Measurements from ENCODE around the gene C15orf62.

C15orf62 gene

DNA sequence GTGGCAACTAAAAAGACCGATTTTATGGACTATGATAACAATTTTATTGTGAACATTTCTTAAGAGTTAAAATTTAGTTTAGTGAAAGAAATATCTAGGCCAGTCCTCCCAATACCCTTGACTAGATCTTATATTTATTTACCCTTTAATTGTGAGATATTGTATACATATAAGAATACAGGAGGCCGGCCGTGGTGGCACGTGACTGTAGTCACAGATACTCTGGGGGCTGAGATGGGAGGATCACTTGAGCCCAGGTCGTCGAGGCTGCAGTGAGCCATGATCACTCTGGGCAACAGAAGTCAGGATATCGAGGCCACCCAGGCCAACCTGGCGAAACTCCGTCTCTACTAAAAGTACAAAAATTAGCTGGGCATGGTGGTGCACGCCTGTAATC is 14.0 kb upstream of the C15orf62 start:
- DNase-seq (ENCODE audit: low read depth): no peak

DNA sequence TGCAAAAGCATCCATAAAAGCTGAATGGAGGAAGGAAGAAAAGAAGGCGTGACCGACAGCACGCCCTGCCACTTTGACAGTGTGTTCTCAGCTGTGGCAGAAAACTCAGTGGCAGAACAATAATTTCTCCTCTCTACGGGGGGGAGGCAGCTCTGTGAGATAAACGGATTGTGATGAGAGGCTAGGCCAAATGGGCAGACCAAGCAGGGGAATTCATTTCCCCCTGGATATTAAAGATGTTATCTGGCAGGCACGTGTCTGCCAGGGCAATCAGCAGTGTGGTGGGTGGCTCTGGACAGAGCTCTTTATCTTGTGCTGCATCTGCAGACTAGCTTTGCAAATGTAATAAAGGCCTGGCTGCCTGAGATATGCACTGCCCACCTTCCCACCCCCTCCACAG is 12.8 kb upstream of the C15orf62 start:
- no peak for DNase-seq (ENCODE audit: low read depth)

GRCh38 chr15:40759961-40760360 is 9.8 kb upstream of the C15orf62 start:
- DNase-seq (ENCODE audit: low read depth): no peak

DNA sequence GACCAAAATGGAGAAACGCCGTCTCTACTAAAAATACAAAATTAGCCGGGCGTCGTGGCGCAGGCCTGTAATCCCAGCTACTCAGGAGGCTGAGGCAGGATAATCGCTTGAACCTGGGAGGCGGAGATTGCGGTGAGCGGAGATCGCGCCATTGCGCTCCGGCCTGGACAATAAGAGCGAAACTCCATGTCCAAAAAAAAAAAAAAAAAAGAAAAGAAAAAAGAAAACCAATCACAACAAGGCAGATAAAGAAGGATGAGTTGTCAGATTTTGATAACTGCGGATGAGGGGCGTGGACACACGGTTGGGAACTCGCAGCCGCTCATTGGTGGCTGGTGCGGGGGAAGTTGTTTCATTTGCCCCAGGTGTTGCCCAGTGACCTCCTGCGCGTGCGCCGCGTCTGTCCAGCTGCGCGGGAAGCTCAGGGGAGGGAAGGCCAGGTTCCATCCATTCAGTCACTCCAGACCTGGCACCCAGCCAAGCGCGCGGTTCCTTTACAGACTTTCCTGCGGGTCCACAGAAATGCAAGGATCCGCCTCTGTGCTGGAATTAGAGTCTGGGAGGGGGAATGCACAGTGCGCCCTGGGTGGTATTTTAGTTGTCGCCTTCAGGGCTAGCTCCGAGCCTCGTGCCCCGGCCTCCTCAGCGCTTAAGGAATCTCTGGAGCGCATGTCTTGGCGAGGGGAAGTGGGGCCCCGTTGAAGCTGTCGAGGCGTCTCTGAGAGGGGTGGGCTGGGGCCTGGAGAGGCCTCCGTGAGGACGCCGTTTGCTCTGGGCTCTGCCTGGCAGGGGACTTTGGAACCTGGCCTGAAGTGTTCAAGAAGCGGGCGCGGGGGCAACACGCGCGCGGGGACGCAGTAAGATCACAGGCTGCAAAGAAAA is 6.6 kb upstream of the C15orf62 start:
- no peak for DNase-seq (ENCODE audit: low read depth)

- DNase-seq (ENCODE audit: low read depth): no peak
These were observed 5.8 kb upstream of the C15orf62 start, which contains the start of gene GCHFR for GRCh38 chr15:40763801-40764628. GCHFR (plus strand) TSS chr15:40764068; CDS start chr15:40764181, 113 bp downstream.

DNA sequence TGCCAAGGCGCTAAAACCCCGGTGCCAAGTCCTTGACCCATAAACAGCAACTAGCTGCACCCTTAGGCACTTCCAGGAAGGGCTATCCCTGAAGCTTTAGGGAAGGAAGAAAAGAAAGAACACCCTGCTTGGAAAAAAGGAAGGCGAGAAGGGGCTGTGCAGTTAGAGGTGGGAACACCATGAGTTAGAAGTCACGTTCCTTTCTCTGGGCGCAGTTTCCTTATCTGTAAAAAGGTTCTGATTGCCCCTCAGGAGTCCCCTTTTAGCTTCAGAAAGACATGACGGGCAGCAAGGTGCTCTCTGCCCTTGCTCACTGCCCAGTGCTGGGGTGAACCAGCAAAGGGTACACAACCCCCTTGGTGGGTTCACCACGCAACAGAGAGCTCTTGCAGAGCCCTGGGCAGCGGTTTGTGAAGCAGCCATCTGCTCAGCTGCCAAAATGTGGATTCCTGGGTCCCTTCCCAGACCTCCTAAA is 5.1 kb upstream of the C15orf62 start:
- DNase-seq (ENCODE audit: low read depth): no peak

DNA sequence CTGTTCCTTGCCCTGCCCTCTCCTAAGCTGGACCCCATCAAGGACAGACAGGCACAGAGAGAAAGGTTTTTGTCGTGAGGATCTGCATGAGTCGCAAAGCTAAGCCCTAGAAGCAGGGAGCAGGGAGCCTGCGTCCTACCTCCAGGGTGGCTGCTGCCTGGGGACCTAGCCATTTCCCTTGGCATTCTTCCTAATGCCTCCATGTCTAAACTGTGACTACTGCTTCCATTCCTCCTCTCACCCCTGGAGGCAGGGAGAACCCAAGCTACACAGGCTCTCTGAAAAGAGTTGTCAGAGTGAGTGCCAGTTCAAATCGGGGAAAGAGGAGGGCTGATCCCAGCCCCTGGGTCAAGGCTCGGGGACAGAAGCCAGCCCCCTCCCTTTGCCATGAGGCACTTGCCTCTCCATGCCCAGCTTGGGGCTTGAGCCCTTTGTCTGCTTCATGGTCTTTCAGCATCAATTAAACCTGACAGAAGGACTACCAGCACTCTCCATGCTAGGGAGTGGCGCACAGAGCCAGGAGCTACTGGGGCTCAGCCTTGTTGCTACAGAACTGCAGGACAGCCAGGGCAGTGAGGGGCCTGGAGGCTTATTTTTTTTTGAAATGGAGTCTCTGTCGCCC is 3.5 kb upstream of the C15orf62 start:
- DNase-seq (ENCODE audit: low read depth): no peak

GRCh38 chr15:40766906-40767837 is 2.6 kb upstream of the C15orf62 start:
- no peak for DNase-seq (ENCODE audit: low read depth)

GRCh38 chr15:40767838-40768500 is 1.8 kb upstream of the C15orf62 start:
- no peak for DNase-seq (ENCODE audit: low read depth)

DNA sequence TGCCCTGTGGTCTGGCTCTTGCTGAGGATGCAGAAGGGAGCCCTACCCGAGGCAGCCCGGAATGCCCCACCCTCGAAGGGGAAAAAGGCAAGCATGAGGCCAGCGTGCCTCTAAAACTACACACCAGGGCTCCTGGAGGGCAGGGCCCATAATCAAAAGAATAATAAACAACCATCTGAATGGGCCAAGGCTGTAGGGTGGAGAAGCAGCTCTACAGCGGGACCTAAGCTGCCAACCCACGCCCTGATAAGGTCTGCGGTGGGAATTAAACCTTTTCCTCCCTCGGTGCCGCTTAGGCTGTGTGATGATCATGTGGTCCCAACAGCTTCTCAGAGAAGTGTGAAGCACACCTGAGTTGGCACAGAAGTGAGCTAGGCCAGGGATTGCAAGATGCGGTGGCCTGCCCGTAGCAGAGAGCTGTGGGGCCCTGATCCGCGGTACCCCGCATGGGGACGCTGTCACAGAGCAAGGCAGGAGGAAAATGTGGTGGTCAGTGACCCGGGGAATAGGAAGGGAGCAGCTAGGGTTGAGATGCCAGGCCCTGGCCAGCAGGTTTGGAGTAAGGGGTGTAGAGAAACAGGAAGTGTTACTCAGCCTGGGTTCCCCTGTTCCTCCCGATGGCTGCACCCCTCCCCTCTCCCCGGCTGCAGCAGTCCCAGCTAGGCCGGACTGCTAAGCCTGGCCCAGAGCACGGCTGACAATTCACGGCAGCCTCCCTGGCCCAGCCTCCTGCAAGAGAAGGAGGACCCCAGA is 1.1 kb upstream of the C15orf62 start:
- DNase-seq (ENCODE audit: low read depth): no peak

DNA sequence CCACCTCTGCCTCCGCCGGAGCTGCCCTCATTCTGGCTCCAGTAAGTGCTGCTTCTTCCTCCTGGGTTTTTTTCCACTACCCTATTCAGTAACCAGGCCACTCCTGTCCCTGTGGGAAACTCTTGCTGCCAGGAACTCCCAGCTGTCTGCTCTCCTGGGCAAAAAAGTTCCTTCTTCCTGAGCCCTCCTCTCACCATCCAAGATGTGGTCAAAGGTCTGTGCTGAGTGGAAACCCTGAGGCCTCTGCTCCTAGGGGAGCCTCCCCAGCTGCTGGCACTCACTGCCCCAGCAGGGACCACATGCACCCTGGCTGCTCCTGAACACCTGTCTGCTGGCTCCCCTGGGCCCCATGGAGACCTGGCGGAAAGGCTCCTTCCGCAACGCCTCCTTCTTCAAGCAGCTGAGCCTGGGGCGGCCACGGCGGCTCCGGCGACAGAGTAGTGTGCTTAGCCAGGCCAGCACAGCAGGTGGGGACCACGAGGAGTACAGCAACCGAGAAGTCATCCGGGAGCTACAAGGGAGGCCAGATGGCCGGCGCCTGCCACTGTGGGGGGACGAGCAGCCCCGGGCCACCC is 454 bp downstream of the C15orf62 start:
- DNase-seq (ENCODE audit: low read depth): no peak

GRCh38 chr15:40771242-40771641 is 1.5 kb downstream of the C15orf62 start:
- DNase-seq (ENCODE audit: low read depth): no peak

- DNase-seq (ENCODE audit: low read depth): no peak
These were observed 2.2 kb downstream of the C15orf62 start for GRCh38 chr15:40772014-40772413.

GRCh38 chr15:40773496-40773895 is 3.7 kb downstream of the C15orf62 start:
- no peak for DNase-seq (ENCODE audit: low read depth)

DNA sequence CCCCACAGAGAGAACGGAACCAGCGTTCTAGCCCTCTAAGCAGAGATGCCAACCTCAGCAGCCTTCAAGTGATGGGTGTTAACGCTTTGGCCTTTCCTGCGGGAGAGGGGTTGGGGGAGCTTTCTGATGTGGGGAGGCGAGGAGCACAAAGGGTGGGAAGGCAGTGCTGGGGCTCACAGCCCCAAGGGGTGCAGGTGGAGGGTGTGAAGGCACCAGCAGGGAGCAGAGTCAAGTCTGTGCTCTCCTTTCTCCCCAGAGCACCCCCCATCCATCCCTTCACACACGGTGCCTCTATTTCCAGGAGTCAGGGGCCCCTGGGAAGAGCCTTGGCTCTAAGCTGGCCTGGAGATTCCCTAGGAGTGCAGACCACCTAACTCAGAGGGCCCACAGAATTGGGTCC is 4.1 kb downstream of the C15orf62 start:
- DNase-seq (ENCODE audit: low read depth): no peak

DNA sequence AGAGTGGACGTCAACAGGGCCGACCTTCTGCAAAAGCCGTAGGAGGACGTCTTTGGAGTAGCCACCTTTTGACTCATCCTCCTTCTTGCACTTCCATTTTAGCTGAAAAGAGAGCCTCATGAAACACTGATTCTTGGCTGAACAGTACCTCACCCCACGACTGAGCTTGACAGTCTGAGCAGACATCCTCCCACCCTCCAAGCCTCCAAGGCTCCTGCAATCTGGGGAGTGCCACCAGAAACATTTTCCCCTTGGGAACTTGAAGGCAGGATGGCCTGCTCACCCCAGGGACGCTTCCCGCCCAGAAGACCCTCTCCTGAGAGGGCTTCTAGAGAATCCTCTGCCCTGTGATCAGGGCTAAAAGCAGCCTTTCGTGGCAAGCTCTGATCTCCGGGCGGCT is 5.2 kb downstream of the C15orf62 start:
- no peak for DNase-seq (ENCODE audit: low read depth)

DNA sequence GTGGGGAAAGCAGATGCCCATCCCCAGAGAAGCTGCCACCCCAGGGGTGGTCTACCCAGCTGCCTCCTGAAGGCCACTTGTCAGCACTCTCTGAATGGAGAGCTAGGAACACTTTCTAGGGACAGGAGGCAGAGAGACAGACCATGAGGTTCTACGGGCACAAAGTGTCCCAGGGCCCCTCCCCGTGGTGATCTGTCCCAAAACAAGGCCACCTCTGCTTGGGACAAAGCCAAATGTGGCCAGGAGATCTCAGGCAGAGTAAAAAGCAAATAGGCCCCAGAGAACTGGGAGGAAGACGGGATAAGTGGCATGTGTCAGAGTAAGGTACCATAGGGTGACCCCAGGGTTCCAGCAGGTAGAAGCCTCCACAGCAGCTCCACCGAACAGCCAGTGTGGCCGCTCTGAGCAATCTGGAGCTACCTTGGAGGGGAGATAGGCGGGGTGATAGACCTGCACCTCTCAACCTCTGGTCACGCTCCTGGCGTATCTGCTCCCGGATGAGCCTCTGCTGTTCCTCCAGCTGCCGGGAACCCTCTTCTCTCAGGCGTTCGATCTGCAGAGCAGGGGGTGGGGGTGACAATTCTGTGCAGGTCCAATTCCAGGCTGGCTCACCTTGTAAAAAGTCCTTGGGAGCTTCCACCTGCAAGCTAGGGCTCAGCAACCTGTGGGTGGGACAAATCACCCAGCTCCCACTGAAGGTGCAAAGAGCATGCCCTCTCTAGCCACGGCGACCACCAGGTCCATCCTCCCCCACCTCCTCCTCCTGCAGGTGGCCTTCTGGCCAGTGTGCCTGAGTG is 6.2 kb downstream of the C15orf62 start:
- no peak for DNase-seq (ENCODE audit: low read depth)

- peak; percentile 49 for DNase-seq (ENCODE audit: low read depth)
These were observed 6.9 kb downstream of the C15orf62 start for GRCh38 chr15:40776537-40777141.
